Colonic mucosa (tissue), 4 donors: Measurements from ENCODE around the gene ALPG. TPM values are rescaled to one million over a fixed set of nuclear protein-coding genes. Genes with fewer than 3 reads are reported as not detected.
"Not testable (repeated sequence)": the region's sequence is repeated elsewhere in the genome, so short reads cannot be mapped to it uniquely, and the experiment has no call there.

Source experiments
- DNase-seq: peaks from one replicate; pipeline ENCODE4 v3.0.0-alpha.2; 2020
- H3K27ac ChIP-seq: fragments of 200-600 bp; one replicate; pipeline ENCODE4 v1.8.0; 2021
- H3K27me3 ChIP-seq: fragments of 200-600 bp; one replicate; pipeline ENCODE4 v1.8.0; 2021
- H3K36me3 ChIP-seq: fragments of 200-600 bp; one replicate; pipeline ENCODE4 v1.8.0; 2021
- H3K4me1 ChIP-seq: fragments of 200-600 bp; one replicate; pipeline ENCODE4 v1.8.0; 2021; ENCODE audit warnings: mild to moderate bottlenecking
- H3K4me3 ChIP-seq: fragments of 200-600 bp; one replicate; pipeline ENCODE4 v1.8.0; 2021
- H3K9ac ChIP-seq, 2 donors: one replicate each; pipeline ENCODE4 v1.7.0; 2013; ENCODE audit warnings: control low read depth in 2 of 2, low read depth in 2 of 2, low read length in 2 of 2
- H3K9me3 ChIP-seq: fragments of 200-600 bp; one replicate; pipeline ENCODE4 v1.8.0; 2021
- intact Hi-C: fragments of 100-400 bp; cut with DNase I; formaldehyde crosslinking; loops from one replicate; pipeline ENCODE4 v1.14.1; 2022
- total RNA-seq, 2 donors: library from RNA; stranded (reverse); fragmentation: NEBNext Ultra II Directional in 1 of 2; extraction: Animal tissue kit (Norgen Biotek cat#: 25700) in 1 of 2; gene quantifications; one replicate each; pipeline ENCODE4 v1.2.1, GENCODE V29; 2021
- TF ChIP-seq, protein P1 (sequence below): fragments of 200-600 bp; IDR thresholded peaks from one replicate; pipeline ENCODE4 v1.8.0; 2022; ENCODE audit warnings: antibody characterized with exemption, mild to moderate bottlenecking
- donor health status: healthy.
- donor health status: DM: no; HTN: no; CAD: no.
- donor health status: DM: no; HTN: no; CAD: no.

Gene ALPG
- total RNA-seq, 2 donors from 2014 or later = 1.7 to 3.3 TPM

DNA sequence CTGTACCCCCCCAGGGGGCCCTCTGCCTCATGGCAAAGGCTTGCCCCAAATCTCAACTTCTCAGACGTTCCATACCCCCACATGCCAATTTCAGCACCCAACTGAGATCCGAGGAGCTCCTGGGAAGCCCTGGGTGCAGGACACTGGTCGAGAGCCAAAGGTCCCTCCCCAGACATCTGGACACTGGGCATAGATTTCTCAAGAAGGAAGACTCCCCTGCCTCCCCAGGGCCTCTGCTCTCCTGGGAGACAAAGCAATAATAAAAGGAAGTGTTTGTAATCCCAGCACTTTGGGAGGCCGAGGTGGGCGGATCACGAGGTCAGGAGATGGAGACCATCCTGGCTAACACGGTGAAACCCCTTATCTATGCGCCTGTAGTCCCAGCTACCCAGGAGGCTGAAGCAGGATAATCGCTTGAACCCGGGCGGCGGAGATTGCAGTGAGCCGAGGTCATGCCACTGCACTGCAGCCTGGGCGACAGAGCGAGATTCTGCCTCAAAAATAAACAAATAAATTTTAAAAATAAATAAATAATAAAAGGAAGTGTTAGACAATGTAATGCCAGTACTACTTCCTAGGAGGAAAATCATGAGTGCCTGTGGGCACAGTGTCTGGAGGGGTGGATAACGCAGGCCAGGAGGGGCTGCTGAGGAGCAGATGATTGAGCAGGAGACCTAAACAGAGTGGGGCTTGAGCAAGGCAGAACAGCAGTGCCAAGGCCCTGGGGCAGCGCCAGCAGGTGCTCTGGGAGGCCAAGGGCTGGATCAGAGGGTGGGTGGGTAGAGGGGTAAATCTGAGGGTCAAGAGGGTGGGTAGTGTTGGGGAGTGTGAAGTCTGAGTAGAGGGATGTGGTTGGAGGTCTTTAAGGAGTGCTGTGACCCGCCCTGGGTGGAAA, 24.1 kb upstream of the ALPG start:
- Histone ChIP-seq H3K27me3 (peaks cover 45% of the 10 kb centered on the region), H3K9ac (no peak overlapping the region), H3K9me3 (no peaks in the 10 kb centered on the region), H3K36me3 (no peaks in the 10 kb centered on the region), H3K27ac (no peak overlapping the region), H3K4me1 (no peaks in the 10 kb centered on the region), H3K4me3 (no peak overlapping the region)
- DNase-seq = no peak
- TF ChIP-seq, protein P1, sequence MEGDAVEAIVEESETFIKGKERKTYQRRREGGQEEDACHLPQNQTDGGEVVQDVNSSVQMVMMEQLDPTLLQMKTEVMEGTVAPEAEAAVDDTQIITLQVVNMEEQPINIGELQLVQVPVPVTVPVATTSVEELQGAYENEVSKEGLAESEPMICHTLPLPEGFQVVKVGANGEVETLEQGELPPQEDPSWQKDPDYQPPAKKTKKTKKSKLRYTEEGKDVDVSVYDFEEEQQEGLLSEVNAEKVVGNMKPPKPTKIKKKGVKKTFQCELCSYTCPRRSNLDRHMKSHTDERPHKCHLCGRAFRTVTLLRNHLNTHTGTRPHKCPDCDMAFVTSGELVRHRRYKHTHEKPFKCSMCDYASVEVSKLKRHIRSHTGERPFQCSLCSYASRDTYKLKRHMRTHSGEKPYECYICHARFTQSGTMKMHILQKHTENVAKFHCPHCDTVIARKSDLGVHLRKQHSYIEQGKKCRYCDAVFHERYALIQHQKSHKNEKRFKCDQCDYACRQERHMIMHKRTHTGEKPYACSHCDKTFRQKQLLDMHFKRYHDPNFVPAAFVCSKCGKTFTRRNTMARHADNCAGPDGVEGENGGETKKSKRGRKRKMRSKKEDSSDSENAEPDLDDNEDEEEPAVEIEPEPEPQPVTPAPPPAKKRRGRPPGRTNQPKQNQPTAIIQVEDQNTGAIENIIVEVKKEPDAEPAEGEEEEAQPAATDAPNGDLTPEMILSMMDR = no peak
- intact Hi-C loops = no loop called here

DNA sequence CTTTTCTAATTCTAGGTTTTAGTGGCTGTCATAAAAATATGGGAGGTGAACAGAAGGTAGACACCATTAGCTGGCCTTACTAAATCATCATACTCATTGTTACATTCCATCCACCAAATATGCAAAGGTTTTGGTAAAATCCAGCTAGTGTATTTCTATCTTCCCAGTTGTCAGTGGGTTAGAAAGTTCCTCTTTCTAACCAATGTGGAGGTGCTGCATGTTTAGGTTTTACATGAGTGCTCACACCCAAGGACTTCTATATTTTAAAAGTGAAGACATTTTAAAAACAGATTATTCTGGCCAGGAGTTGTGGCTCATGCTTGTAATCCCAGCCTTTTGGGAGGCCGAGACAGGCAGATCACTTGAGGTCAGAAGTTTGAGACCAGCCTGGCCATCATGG, 22.2 kb upstream of the ALPG start:
- no peak overlapping the region for H3K4me3 ChIP-seq

DNA sequence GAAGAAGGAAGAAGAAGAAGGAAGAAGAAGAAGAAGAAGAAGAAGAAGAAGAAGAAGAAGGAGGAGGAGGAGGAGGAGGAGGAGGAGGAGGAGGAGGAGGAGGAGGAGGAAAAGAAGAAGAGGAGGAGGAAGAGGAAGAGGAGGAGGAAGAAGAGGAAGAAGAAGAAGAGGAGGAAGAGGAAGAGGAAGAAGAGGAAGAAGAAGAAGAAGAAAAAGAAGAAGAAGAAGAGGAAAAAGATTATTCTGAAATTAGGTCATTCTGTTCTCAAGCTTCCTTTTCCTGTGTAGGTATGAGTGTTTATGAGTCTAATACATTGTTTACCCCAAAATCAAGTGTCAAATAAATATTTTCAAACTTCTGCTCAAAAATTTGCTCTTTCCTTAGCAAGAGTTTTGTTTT, 21.6 kb upstream of the ALPG start:
- H3K27ac ChIP-seq, intact Hi-C loops, H3K9me3 ChIP-seq, H3K4me1 ChIP-seq, H3K4me3 ChIP-seq, H3K36me3 ChIP-seq, H3K9ac ChIP-seq, DNase-seq: not testable (repeated sequence)
- H3K27me3 ChIP-seq = peaks cover 60% of the 10 kb centered on the region

More for the DNA sequence above, 22.2 kb upstream of the ALPG start:
- no peak overlapping the region for H3K9ac ChIP-seq
- no peaks in the 10 kb centered on the region for H3K36me3 ChIP-seq
- no peaks in the 10 kb centered on the region for H3K9me3 ChIP-seq
- H3K27me3 ChIP-seq = peaks cover 60% of the 10 kb centered on the region
- TF ChIP-seq, protein P1 = no peak
- no peak for DNase-seq
- intact Hi-C loops = no loop called here
- H3K4me1 ChIP-seq = no peaks in the 10 kb centered on the region
- no peak overlapping the region for H3K27ac ChIP-seq

DNA sequence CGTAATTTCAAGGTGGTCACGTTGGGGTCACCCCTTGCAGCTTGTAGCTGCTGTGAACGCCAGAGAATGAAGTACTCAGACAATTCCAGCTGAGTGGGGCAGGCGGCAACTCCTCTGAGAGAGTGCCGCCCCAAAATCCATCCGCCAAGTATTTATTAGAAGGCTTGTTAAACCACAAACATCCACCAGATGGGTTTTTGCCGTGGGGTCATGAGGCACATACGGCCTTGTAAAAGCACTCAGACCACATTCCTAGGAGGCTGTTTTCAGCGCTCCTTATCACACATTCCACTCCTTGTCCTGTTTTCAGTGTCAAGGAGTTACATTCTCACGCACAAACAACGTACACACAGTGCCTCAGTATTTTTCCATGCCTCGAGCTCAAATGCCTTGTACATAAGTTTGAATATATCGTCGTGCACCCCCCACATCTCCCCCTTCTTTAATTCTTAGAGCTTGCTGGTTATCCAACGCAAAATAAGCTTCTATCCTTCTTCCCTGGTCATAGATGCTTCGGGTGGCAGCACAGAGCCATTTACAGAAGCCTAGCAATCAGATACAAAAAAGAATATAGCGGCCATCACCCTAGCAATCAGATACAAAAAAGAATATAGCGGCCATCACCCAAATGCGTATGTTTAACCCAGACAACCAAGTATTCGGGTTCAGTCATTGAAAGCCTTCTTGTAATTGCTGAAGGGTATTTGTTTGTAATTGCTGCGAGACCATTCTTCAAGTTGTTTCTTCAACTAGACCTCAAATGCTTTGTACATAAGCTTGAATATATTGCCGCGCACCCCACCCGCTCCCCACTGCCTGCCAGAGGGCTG, 20.8 kb upstream of the ALPG start:
- no peak for DNase-seq
- intact Hi-C loops = no loop called here
- Histone ChIP-seq H3K27me3 (peaks cover 60% of the 10 kb centered on the region), H3K4me1 (no peaks in the 10 kb centered on the region), H3K27ac (no peak overlapping the region), H3K9ac (no peak overlapping the region), H3K4me3 (no peak overlapping the region), H3K36me3 (no peaks in the 10 kb centered on the region), H3K9me3 (no peaks in the 10 kb centered on the region)
- TF ChIP-seq, protein P1 = no peak

DNA sequence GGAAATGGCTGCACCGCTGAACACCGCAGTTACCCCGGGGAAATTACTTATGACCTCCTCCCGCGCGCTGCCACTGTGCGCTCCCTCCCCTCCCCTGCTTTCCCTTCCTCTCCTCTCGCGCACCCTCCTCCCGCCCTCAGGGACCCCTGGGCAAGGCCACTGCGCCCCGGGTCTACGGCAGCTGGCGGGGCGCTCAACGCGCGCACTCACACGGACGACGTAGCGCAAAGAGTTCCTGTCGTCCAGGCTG, 20.2 kb upstream of the ALPG start:
- DNase-seq = no peak
- Histone ChIP-seq H3K27ac (no peak overlapping the region), H3K4me1 (no peaks in the 10 kb centered on the region), H3K9ac (no peak overlapping the region), H3K27me3 (peaks cover 60% of the 10 kb centered on the region), H3K4me3 (no peak overlapping the region), H3K36me3 (no peaks in the 10 kb centered on the region), H3K9me3 (no peaks in the 10 kb centered on the region)
- intact Hi-C loops = no loop called here
- TF ChIP-seq, protein P1 = no peak
